Fibroblast of lung (primary cell): ENCODE data around the gene SNX32. TPM values are rescaled to one million over a fixed set of nuclear protein-coding genes. Genes with fewer than 3 reads are reported as not detected.

ENCODE experiments used
- DNase-seq, 2 donors: peaks; one replicate each; pipeline versions ENCODE4 v3.0.0 to v3.0.0-alpha.2; 2010; ENCODE audit warnings: low read depth in 2 of 2
- H2AFZ ChIP-seq: 2 replicates; pipeline ENCODE4 v1.5.1; 2012; ENCODE audit warnings: low read length, control low read depth, inconsistent platforms
- H3K27ac ChIP-seq: 2 replicates; pipeline ENCODE4 v1.5.1; 2011; ENCODE audit warnings: low read length, control low read depth; ENCODE audit not compliant: insufficient read depth
- H3K27me3 ChIP-seq: 2 replicates; pipeline ENCODE4 v1.5.1; 2011; ENCODE audit warnings: mild to moderate bottlenecking, low read length; ENCODE audit not compliant: control insufficient read depth, insufficient read depth
- H3K36me3 ChIP-seq: 2 replicates; pipeline ENCODE4 v1.5.1; 2011; ENCODE audit warnings: low read length; ENCODE audit not compliant: control insufficient read depth, insufficient read depth
- H3K4me1 ChIP-seq: 2 replicates; pipeline ENCODE4 v1.5.1; 2011; ENCODE audit warnings: low read length; ENCODE audit not compliant: control insufficient read depth, insufficient read depth; ENCODE audit errors: extremely low read depth
- H3K4me2 ChIP-seq: 2 replicates; pipeline ENCODE4 v1.5.1; 2011; ENCODE audit warnings: low read length, control low read depth; ENCODE audit not compliant: insufficient read depth; ENCODE audit errors: extremely low read depth
- H3K4me3 ChIP-seq, 4 experiments: fragments of 200-600 bp in 1 of 4; sonication (generic) in 1 of 4; replicated peaks in 1 of 4; 2 replicates each; pipeline ENCODE4 v1.5.1; 2011 to 2016; ENCODE audit warnings: low read length in 4 of 4, low read depth in 3 of 4, mild to moderate bottlenecking in 3 of 4, control low read depth in 2 of 4, inconsistent platforms in 1 of 4, mixed read lengths in 1 of 4; ENCODE audit not compliant: insufficient read depth in 1 of 4; ENCODE audit errors: control extremely low read depth in 1 of 4
- H3K79me2 ChIP-seq: 2 replicates; pipeline ENCODE4 v1.5.1; 2012; ENCODE audit warnings: mild to moderate bottlenecking, low read length, inconsistent platforms; ENCODE audit not compliant: control insufficient read depth, insufficient read depth
- H3K9ac ChIP-seq: 2 replicates; pipeline ENCODE4 v1.5.1; 2011; ENCODE audit warnings: mild to moderate bottlenecking, low read length, control low read depth; ENCODE audit not compliant: insufficient read depth
- H3K9me3 ChIP-seq: 2 replicates; pipeline ENCODE4 v1.5.1; 2012; ENCODE audit warnings: low read depth, low read length; ENCODE audit not compliant: control insufficient read depth, insufficient read depth
- H4K20me1 ChIP-seq: 2 replicates; pipeline ENCODE4 v1.5.1; 2011; ENCODE audit warnings: low read length; ENCODE audit not compliant: control insufficient read depth, insufficient read depth; ENCODE audit errors: extremely low read depth
- EZH2 ChIP-seq: IDR thresholded peaks from 2 replicates; pipeline ENCODE4 v1.5.1; 2012; ENCODE audit warnings: low read length, control low read depth, mild to moderate bottlenecking; ENCODE audit errors: missing control alignments
- polyA plus RNA-seq, 2 donors: library from polyadenylated mRNA; depleted of rRNA in 1 of 2; stranded (reverse) in 1 of 2; unstranded in 1 of 2; fragments of >200 nt; gene quantifications; 2 replicates each; pipeline ENCODE4 v1.2.1, GENCODE V29; 2011 to 2012; ENCODE audit warnings: missing spikeins in 1 of 2
- total RNA-seq: library from RNA; depleted of rRNA; stranded (reverse); fragments of >200 nt; gene quantifications from 2 replicates; pipeline ENCODE4 v1.2.1, GENCODE V29; 2014
- TF ChIP-seq, protein P1 (sequence below), 2 donors: IDR thresholded peaks in 1 of 2; conservative IDR thresholded peaks in 1 of 2; 1 replicate in 1 of 2; 2 replicates in 1 of 2; pipeline ENCODE4 v1.5.1; 2011 to 2012; ENCODE audit warnings: low read length in 2 of 2, control low read depth in 1 of 2, inconsistent platforms in 1 of 2, low read depth in 1 of 2, mild to moderate bottlenecking in 1 of 2

The SNX32 gene
- total and polyA plus RNA-seq, 2 donors (not counting 1 experiment from before 2014, with no cell fraction given) = 0.33 to 3.1 TPM

DNA sequence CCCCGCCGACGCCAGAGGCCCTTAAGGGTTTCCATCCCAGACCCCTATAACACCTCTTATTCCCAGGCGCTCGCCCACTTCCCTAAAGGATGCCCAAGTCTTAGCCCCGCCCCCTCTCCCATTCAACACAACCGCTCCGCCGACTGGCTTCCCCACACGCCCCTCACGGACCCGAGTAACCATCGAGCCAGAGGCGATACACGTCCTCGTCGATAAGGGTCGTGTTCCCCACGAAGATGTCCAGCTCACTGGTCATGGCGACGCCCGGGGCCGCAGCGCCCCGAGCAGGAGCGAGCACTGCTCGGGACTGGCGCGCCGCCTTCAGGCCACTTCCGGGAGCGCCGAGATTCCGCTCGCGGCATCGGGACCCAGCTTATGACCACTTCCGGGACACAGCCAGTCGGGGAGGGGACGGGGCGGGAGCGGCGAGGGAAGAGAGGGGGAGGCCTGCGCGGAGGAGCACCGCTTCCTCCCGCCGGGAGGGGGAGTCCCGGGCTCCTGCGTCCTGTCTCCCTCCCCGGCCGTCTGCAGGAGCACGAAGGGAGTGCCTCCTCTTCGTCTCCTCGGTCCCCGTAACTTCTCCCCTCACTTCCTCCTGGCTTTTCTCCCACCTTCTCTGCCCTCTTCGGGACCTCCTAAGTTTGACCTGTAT, 54.5 kb downstream of the SNX32 start, which contains the start of gene FIBP:
Gene FIBP, minus strand, starts transcription at position 309 of the 652 bp plus-strand sequence. Its CDS starts 53 bp downstream, at position 256.
- Histone ChIP-seq H3K27ac (peak within 1 kb of the TSS; percentile 98), H3K9me3 (no peaks in the 10 kb centered on the region), H3K4me1 (peaks cover 17% of the 10 kb centered on the region), H3K4me3 (peak within 1 kb of the TSS; percentile 49 to 85 (median 68)), H3K36me3 (peaks cover 34% of the 10 kb centered on the region), H3K79me2 (peaks cover 52% of the 10 kb centered on the region), H3K27me3 (no peaks in the 10 kb centered on the region), H2AFZ (peak within 1 kb of the TSS; percentile 79), H4K20me1 (no peaks in the 10 kb centered on the region), H3K9ac (peak within 1 kb of the TSS; percentile 65), H3K4me2 (peak within 1 kb of the TSS; percentile 96)
- TF ChIP-seq, protein P1, sequence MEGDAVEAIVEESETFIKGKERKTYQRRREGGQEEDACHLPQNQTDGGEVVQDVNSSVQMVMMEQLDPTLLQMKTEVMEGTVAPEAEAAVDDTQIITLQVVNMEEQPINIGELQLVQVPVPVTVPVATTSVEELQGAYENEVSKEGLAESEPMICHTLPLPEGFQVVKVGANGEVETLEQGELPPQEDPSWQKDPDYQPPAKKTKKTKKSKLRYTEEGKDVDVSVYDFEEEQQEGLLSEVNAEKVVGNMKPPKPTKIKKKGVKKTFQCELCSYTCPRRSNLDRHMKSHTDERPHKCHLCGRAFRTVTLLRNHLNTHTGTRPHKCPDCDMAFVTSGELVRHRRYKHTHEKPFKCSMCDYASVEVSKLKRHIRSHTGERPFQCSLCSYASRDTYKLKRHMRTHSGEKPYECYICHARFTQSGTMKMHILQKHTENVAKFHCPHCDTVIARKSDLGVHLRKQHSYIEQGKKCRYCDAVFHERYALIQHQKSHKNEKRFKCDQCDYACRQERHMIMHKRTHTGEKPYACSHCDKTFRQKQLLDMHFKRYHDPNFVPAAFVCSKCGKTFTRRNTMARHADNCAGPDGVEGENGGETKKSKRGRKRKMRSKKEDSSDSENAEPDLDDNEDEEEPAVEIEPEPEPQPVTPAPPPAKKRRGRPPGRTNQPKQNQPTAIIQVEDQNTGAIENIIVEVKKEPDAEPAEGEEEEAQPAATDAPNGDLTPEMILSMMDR (conservative IDR thresholded peaks at IDR 0.05 in 1 of 2, IDR thresholded peaks at IDR 0.05 in 1 of 2; ENCODE audit: low read depth in 1 of 2, low read length in 2 of 2) = peak; percentile 58 to 62
- no peak for TF ChIP-seq EZH2
- DNase-seq = peak; percentile 96 to 97

DNA sequence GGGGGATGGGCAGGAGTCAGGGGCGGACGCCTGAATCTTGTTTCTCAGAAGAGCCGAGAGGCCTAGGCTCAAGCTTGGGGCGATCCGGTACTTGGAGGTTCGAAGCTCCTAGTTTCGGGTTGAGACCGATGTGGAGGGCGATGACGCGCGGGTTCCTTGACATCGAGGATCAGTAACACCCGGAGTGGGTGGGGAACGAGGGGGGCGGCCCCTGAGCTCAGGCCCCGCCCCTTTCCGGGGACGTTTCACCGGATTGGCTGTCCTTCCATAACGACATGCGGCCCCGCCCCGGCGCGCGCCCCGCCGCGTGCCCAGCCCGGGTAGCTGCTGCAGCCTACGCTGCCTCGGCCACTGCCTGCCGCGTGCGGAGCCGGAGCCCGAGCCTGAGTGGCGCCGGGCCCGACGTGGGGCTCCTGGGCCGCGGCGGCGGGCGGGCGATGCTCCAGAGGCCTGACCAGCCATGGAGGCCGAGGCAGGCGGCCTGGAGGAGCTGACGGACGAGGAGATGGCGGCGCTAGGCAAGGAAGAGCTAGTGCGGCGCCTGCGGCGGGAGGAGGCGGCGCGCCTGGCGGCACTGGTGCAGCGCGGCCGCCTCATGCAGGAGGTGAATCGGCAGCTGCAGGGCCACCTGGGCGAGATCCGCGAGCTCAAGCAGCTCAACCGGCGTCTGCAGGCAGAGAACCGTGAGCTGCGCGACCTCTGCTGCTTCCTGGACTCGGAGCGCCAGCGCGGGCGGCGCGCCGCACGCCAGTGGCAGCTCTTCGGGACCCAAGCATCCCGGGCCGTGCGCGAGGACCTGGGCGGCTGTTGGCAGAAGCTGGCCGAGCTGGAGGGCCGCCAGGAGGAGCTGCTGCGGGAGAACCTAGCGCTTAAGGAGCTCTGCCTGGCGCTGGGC, 56.8 kb downstream of the SNX32 start, which contains the start of gene CCDC85B:
Gene CCDC85B, plus strand, starts transcription at position 350 of the 895 bp plus-strand sequence. Its CDS starts 111 bp downstream, at position 461.
- Histone ChIP-seq H3K27ac (peak within 1 kb of the TSS; percentile 98), H3K27me3 (no peaks in the 10 kb centered on the region), H3K36me3 (peaks cover 21% of the 10 kb centered on the region), H3K4me3 (peak within 1 kb of the TSS; percentile 56 to 85 (median 70)), H3K79me2 (peaks cover 70% of the 10 kb centered on the region), H3K9ac (peak within 1 kb of the TSS; percentile 89), H4K20me1 (no peaks in the 10 kb centered on the region), H3K4me2 (peak within 1 kb of the TSS; percentile 79), H2AFZ (no peak within 1 kb of the TSS), H3K9me3 (no peaks in the 10 kb centered on the region), H3K4me1 (peaks cover 24% of the 10 kb centered on the region)
- DNase-seq = peak; percentile 95 to 97
- TF ChIP-seq, protein P1 (conservative IDR thresholded peaks at IDR 0.05 in 1 of 2, IDR thresholded peaks at IDR 0.05 in 1 of 2; ENCODE audit: low read depth in 1 of 2, low read length in 2 of 2) = no peak
- TF ChIP-seq EZH2 = no peak
